Endometrial microvascular endothelial cells (primary cell): ENCODE measurements around the gene CCDC201. TPM values are rescaled to one million over a fixed set of nuclear protein-coding genes. Genes with fewer than 3 reads are reported as not detected.

Source experiments
- in situ Hi-C: cut with HindIII; loops from 2 replicates; pipeline ENCODE4 v1.10.0; 2017; ENCODE audit warnings: low sequenced_read_pairs, low pct_unique_long_range_greater_than_20kb; ENCODE audit errors: inconsistent ontology term
- total RNA-seq: library from RNA; depleted of rRNA; stranded (reverse); fragments of >200 nt; gene quantifications from one replicate; pipeline ENCODE4 v1.2.3, GENCODE V29; 2015; ENCODE audit errors: inconsistent ontology term

The CCDC201 gene
- total RNA-seq, 1 donor from 2014 or later, result not detected

DNA sequence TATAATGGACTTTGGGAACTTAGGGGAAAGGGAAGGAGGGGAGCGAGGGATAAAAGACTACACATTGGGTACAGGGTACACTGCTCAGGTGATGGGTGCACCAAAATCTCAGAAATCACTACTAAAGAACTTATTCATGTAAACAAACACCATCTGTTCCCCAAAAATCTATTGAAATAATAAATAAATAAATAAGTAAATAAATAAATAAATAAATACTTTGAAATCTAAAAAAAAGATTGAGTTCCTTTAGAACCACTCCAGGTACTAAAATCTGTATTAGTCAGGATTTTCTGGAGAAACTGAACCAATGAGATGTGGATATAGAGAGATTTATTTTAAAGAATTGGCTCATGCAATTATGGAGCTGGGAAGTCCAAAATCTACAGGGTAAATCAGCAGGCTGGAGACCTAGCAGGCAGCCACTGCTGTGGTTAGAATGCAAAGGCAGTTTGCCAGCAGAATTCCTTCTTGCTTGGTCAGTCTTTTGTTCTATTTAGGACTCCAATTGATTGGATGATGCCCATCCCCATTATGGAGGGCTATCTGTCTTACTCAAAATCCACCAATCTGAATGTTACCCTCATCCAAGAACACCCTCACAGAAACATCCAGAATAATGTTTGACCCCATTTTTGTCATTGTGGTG is 24.3 kb upstream of the CCDC201 start:
- in situ Hi-C loops, result no loop called here

DNA sequence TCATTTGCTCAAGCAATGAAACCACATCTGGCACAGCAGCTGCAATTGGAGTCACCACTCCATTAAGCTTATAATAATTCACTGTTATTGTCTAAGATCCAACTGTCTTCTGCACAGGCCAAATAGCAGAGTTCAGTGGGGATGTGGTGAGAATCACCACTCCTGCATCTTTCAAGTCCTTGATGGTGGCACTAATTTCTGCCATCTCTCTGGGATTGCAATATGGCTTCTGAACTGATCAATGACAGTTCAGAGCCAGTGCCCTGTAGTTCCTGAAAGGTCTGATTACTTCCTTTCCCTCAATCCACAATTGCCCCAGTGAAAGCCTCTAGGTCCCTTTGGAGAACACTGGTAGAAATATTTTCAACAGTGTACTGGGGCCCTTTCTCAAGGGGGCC is 21.8 kb upstream of the CCDC201 start:
- in situ Hi-C loops, result no loop called here

DNA sequence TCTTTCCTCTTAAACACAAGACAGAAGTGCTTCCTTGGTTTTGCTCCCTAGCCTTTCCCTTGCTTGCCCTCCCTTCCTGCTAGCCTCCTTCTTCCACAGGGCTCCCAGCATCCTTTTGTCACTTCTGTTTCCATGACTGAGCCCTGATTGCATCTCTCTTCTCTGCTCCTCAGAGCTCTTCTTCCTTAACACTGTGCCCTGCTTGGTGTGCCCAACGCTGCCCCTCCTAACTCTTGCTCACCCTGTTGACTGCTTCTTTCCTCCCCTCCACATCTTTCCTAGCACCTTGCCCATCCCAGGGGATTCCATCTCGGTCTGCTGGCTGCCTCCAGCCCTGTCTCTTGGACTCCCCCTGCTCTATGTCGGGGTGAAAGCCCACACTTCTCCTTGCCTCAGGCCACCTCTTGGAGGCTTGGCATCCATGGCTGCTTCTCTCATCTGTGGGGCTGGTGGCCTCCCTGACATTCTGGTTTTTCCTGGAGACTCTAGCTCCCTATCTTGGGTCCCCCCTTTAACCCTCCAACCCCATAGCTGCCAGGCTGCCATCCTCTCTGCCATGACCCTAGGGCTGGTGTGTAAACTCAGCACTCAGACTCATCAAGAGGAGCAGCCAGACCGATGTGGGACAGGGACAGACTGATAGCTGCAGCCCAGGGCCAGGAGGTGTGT is 21.2 kb upstream of the CCDC201 start:
- in situ Hi-C loops, result no loop called here

DNA sequence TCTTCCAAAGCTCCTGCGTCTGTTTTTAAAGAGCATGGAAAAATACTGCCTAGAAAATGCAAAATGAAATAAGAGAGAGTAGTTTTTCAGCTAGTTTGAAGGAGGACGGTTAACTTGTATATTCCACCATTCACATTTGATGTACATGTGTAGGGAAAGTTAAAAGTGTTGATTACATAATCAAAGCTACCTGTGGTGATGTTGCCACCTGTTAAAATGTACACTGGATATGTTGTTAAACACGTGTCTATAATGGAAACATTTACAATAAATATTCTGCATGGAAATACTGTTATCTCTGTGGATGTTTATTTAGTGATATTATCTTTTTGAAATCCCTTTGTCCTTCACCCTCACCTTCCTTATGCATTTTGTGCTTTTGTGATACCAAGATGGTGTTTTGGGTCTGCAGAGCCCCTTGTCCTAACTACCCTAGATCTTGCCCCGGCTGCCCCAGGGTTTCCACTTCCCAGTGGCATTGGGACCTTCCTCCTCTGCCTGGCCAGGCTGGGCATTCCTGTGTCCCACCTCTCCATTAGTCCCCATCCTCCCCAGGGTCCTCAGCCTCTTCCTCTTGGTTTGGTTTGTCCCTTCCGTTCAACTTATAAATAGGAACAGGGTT is 20.6 kb upstream of the CCDC201 start:
- in situ Hi-C loops, result no loop called here

DNA sequence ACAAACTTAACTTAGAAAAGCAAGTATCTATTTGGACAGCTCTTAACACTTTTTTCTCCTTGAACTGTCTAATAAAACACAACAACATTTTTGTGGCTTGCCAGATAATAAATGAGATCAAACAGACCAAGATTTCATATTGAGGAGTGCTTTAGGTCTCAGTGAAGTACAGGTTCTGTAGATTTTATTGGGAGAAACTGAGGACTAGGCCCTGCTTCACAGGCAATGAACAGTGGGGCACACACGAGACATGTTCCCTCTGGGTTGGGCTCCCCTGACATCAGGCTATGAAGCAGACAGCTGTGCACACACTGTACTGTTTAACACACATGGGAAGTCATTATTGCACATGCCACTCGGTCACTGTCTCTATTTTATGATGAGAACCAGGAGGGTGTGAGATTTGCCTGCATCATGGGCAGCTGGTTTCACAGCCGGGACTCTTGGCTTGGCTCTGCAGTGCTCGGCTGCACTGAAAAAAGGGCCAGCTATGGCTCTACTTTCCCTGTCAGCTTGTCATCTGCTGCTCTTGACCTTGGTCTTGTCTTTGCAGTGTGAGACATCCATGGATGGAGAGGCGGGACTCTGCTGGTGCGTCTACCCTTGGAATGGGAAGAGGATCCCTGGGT is 19.6 kb upstream of the CCDC201 start:
- in situ Hi-C loops, result no loop called here

DNA sequence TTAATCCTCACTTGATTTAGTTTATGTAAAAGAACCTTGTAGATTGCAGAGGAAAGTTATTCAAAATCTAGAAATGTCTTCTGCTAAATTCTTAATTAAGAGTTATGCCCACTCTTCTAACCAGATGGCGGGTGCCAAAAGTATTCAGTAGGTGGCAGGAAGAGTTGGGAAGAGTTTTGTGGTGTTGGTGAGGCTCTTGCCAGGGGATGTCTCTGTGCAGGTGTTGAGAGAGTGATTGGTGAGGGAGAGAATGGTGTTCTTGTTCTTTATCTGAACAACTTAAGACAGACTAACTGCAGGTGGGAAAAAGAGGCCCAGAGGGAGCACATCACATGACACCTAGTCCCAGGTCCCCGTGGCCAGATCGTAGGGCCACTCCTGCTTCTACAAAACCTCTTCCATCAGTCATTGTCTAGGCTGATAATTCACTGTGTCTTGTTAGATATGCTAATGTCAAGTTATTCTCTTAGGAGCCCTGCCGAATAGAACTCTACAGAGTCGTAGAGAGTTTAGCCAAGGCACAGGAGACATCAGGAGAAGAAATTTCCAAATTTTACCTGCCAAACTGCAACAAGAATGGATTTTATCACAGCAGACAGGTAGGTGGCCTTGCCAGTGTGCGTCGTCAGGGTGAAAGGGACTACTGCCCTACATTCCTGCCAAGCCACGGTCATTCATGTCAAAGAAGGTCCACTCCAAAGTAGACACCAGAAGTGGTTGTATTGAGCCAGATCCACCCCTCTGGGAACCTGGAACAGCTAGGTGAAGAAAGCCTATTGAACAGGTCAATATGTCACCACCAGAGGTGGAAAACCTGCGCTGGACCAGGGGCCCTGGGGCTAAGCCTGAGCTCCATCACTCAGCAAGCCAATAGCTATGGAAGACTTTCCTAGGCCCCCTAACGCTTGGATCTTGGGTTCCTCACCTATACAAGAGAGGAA is 18.9 kb upstream of the CCDC201 start:
- in situ Hi-C loops, result no loop called here

DNA sequence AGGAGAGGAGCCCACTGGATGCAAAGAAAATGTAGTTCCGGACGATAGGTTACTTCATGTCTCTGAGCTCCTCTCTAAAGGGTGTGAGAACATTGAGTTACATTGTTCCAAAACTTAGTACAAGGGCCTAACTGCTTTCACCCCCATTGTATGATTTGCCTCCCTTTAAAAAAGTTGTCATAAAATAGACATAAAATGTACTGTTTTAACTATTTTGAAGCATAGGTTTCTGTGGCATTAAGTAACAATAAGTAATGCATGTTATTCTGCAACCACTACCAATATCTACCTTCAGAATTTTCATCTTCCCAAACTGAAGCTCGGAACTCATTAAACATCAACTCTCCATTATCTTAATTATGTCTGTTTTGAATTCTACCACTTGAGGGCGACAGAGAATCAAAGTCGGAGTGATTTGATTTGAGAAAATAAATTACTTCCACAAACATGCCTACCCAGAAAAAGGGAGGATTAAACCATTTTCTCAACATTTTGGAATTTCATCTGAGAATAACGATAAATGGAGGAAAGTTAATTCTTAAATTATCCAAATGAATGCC is 18.1 kb upstream of the CCDC201 start:
- in situ Hi-C loops, result no loop called here

DNA sequence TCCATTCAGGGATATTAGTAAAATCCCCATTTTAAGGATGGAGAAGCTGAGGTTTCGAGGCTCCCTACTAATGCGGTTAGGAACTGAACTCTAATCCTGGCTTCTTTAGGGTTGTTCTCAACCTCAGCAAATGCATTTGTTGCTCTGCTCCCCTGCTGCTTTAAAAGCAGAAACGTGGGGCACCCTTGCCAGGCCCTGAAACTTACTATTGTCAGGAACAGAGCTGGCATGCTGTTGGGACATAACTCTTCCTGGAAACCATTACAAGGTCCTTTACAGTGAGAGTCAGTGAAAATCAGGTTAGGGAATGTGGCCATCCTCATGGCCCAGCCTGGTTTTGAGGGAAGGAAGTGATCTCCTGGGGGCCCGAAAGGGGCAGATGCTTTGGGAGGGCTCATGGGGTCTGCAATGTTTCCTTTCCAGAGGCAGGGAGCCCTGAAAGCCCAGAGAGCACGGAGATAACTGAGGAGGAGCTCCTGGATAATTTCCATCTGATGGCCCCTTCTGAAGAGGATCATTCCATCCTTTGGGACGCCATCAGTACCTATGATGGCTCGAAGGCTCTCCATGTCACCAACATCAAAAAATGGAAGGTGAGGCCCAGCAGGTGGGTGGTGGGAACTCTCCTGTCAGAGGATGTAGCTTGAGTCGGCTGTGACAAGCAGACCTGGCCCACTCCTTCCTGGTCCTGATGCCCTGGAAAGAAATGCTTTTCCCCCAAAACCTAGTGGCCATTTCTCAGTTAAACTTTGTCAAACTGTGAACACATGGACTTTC is 17.4 kb upstream of the CCDC201 start:
- in situ Hi-C loops, result no loop called here

DNA sequence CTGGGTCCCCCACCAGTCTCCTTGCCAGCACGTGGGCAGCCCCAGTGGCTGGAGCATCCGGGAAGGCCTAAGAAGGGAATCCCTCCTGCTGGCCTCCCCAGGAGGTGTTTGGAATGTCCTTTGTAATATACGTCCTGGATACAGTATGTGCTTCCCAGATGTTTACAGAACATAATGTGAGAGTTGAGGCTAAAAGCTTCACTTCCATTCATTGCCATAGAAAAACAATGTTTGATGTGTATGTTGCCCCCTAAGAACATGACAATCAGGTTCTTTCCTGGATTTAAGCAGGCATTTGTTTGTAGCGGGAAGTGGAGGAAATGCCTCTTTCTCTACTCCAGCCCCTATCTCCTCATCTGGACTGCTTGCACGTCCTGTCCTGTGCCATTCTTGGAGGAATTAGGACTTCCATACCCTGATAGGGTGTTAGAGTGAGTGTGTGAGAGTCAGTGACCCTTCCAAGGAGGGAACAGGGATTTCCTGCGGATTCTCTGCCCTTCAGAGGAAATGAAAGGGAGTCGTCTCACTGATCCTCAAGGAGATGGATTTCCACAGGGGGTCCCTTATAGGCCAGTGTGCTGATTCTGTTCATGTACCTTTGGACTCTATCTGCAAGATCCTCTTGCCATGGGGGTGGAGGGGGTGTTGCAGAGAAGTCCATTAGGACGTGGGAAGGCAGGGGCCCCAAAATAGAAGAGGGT is 16.6 kb upstream of the CCDC201 start:
- in situ Hi-C loops, result no loop called here

DNA sequence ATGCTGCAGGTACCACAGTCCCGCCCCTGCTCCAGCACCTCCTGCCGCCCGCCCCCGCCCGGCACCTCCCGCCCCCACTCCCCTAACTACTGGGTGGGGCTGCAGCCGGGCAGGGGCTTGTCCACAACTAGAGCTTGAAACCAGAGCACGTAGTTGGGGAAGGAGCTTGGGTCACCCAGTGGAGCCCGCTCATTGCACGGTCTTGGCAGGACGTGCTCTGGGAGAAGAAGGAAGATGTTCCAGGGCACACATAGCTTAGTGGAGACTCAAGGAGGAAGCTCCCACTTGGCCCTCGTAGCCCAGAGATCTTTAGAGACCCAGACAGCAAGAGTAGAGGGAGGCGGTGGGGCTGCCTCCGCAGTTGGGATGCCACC is 16.1 kb upstream of the CCDC201 start:
- in situ Hi-C loops, result no loop called here

DNA sequence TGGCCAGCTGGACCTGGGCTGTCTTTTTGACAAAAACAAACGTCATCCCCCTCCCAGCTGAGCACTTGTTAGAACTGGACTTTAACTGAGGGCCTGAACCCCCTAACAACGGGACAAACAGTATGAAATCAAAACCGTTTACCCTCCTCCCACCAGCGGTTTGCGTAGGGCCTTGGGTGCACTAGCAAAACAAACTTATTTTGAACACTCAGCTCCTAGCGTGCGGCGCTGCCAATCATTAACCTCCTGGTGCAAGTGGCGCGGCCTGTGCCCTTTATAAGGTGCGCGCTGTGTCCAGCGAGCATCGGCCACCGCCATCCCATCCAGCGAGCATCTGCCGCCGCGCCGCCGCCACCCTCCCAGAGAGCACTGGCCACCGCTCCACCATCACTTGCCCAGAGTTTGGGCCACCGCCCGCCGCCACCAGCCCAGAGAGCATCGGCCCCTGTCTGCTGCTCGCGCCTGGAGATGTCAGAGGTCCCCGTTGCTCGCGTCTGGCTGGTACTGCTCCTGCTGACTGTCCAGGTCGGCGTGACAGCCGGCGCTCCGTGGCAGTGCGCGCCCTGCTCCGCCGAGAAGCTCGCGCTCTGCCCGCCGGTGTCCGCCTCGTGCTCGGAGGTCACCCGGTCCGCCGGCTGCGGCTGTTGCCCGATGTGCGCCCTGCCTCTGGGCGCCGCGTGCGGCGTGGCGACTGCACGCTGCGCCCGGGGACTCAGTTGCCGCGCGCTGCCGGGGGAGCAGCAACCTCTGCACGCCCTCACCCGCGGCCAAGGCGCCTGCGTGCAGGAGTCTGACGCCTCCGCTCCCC is 15.5 kb upstream of the CCDC201 start, which contains the start of gene IGFBP1:
Gene IGFBP1, plus strand, starts transcription at position 304 of the 808 bp plus-strand sequence. Its CDS starts 165 bp downstream, at position 469.
- in situ Hi-C loops, result no loop called here

DNA sequence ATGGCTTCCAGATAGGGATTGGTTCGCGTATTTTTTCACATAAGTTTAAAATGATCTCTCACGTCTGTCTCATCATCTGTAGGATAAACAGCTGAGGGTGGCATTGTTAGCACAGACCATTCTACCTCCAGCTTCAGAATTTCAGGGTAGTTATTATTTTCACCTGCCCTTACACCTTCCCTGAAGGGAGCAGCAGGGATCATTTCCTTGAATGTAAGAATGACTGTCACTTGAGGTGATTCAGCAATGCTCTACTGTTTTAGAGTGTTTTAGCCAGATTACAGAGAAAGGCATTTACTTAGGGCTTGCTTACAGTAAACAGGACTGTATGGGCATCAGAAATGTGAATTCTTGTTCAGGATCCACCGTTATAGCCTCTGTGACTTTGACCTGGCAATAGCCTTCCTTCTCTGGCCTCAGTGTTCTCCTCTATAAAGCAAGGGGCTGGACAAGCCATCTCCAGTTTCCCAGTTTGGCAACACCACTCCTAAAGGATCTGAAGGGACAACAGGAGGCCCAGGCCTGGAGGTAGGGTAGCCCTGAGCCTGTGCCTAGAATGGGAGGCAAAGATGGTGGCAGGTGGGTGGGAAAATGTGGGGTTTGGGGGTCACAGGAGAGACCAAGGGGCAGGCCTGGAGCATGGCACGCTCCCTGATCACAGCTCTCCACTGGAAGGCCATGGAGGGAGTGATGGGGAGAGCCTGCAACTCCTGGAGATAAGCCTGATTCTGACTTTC is 14.2 kb upstream of the CCDC201 start:
- in situ Hi-C loops, result no loop called here

DNA sequence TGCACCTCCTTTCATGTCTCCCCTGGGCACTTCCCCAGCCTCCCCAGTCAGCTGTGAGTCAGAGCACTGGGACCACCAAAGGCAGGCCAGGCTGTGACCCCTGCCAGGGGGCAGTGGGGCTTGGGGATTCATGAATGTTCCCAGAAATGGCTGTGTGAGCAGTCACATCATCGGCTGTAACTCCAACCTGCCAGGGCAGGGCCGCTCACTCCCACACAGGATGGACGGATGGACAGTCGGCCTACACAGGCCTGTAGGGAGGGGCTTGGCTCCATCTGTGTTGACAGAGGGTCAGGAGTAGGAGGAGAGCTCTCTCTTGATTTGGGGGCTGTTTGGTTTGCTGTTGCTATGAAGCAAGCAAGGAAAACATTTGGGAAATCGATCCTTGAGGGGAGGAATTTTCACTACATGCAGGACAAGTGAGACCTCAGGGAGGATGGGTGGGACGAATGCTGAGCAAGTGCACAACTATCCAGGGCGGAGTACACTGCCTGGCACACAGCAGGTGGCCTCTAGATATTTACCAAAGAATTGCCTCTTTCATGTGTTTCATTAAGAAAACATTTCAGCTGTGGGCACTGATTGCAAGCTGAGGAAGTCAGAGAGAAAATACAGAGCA is 12.5 kb upstream of the CCDC201 start:
- in situ Hi-C loops, result no loop called here

DNA sequence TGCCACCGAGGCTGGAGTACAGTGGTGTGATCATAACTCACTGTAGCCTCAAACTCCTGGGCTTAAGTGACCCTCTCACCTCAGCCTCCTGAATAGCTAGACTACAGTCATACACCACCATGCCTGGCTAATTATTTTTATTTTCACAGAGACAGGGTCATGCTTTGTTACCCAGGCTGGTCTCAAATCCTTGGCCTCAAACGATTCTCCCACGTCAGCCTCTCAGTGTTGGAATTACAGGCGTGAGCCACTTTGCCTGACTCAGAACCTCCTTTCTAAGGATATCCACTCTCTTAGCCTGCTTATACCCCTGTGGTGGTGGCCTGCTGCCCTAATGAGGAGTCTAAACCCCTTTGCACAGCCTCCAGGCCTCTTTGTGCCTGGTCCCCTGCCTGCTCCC is 11.3 kb upstream of the CCDC201 start:
- in situ Hi-C loops, result no loop called here

DNA sequence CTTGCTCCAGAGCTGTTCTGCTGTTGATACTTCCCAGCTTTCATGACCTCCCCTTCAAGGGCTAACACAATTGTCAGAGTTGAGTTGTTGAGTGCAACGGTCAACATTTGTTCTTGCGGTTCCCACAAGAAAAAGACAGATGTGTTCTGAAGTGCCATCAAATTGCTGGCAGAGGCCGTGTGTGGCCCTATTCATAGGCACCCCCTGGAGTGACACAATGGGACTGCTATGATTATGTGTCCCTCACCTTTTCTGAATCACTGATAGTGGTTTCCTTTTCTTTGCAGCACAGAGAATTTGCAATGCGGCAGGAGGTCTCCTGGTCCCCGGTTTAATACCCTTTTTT is 9.6 kb upstream of the CCDC201 start:
- in situ Hi-C loops, result no loop called here
